ENCODE measurements around the gene ITFG1.

The ITFG1 gene

DNA sequence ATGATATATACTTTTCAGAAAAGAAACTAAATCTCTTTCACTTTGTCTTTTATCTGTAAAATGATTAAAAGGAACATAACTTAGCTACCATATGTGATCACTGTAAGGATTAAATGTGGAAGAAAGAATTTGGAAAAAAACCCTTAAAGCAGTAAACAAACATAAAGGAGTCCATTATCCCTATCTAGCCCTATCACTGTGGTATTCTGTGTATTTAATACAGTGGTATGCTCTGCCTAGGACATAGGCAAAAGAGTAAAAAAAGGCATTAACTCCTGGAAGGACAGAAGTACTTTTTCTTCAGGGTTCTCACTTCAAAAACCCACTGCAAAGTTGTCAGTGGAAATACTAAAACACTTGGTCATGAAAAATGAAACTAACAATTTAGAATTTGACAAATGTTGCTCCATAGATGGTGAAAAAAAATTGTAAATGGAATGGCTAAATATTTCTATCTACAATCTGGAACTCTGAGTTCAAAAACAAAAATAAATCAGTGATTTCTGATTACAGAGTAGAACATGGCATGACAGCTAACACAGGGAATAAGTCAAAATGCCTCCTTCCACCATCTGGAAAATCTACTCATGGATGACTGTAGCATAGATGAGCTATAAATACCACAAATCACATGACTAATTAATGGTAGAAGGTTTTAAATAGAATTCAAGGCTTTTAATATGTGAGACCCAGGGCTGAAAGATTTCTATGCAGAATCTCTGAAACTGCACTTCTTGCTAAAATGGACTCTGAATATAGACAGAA, 140.1 kb downstream of the ITFG1 start:
- H3K4me2 ChIP-seq (ENCODE audit: low read depth, low read length, poor library complexity, severe bottlenecking) = no peak overlapping the region
- H3K79me2 ChIP-seq (ENCODE audit: insufficient read depth, low read length) = no peaks in the 10 kb centered on the region
- no peaks in the 10 kb centered on the region for H3K27me3 ChIP-seq (ENCODE audit: insufficient read depth, low read length, poor library complexity, severe bottlenecking)
- no peak overlapping the region for H2AFZ ChIP-seq (ENCODE audit: low read length)
- H3K4me1 ChIP-seq (ENCODE audit: insufficient read depth, low read length, poor library complexity, severe bottlenecking) = no peaks in the 10 kb centered on the region
- H3K36me3 ChIP-seq (ENCODE audit: insufficient read depth, low read length) = no peaks in the 10 kb centered on the region
- H3K9me3 ChIP-seq (ENCODE audit: insufficient read depth, low read depth, low read length) = no peaks in the 10 kb centered on the region
- no peak overlapping the region for H3K4me3 ChIP-seq (ENCODE audit: low read length, poor library complexity, severe bottlenecking)
- no peaks in the 10 kb centered on the region for H3F3A ChIP-seq (ENCODE audit: low read depth)
- no peaks in the 10 kb centered on the region for H4K20me1 ChIP-seq (ENCODE audit: insufficient read depth, low read length, poor library complexity, severe bottlenecking)
- TF ChIP-seq, protein P1, sequence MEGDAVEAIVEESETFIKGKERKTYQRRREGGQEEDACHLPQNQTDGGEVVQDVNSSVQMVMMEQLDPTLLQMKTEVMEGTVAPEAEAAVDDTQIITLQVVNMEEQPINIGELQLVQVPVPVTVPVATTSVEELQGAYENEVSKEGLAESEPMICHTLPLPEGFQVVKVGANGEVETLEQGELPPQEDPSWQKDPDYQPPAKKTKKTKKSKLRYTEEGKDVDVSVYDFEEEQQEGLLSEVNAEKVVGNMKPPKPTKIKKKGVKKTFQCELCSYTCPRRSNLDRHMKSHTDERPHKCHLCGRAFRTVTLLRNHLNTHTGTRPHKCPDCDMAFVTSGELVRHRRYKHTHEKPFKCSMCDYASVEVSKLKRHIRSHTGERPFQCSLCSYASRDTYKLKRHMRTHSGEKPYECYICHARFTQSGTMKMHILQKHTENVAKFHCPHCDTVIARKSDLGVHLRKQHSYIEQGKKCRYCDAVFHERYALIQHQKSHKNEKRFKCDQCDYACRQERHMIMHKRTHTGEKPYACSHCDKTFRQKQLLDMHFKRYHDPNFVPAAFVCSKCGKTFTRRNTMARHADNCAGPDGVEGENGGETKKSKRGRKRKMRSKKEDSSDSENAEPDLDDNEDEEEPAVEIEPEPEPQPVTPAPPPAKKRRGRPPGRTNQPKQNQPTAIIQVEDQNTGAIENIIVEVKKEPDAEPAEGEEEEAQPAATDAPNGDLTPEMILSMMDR (conservative IDR thresholded peaks at IDR 0.05; ENCODE audit: low read length) = no peak
- TF ChIP-seq EZH2phosphoT487 (IDR thresholded peaks at IDR 0.05; ENCODE audit: borderline replicate concordance) = no peak
- H3K9me2 ChIP-seq (replicated peaks; ENCODE audit: low read depth, low read length) = no peaks in the 10 kb centered on the region
- H3K9ac ChIP-seq (ENCODE audit: low read depth, low read length, poor library complexity, severe bottlenecking) = no peak overlapping the region

DNA sequence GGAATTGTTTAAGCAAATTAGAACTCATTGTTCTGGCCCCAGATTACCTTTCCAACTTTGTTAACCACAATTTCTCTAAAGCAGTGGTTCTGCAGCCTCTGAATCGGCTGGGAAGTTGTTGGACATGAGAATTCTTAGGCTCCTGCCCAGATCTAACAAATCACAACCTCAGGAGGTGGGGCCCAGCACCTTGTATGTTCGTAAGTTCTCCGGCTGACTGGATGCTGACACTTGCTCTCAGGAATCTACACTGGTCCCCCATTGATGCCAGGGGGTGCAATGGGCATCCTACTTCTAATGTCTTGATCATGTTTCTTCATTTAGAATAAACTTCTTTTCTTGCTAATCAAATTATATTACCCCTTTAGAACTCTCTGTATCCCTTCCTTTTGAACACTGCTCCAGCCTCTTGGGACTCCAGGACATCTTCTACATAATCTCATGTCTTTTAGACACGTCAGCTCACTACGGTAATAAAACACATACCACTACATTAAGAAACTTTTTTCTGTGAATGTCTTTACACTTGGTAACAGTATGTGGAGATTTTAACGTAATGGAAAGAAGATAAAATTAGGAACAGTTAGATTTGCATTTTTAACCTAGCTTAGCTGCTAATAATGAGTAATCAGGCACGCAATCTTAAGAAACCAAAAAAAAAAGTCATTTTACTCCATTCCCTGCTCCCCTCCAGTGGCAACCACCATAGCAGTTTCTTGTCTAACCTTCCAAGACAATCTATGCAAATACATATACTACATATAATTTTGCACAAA, 143.2 kb downstream of the ITFG1 start:
- H3K9me2 ChIP-seq (replicated peaks; ENCODE audit: low read depth, low read length) = no peaks in the 10 kb centered on the region
- peaks cover 6% of the 10 kb centered on the region; the same call in 1 of the 2 replicates for H3K36me3 ChIP-seq (ENCODE audit: insufficient read depth, low read length)
- no peaks in the 10 kb centered on the region for H3K4me1 ChIP-seq (ENCODE audit: insufficient read depth, low read length, poor library complexity, severe bottlenecking)
- H3K9ac ChIP-seq (ENCODE audit: low read depth, low read length, poor library complexity, severe bottlenecking) = no peak overlapping the region
- no peak overlapping the region for H3K4me3 ChIP-seq (ENCODE audit: low read length, poor library complexity, severe bottlenecking)
- H3K27me3 ChIP-seq (ENCODE audit: insufficient read depth, low read length, poor library complexity, severe bottlenecking) = no peaks in the 10 kb centered on the region
- TF ChIP-seq, protein P1 (conservative IDR thresholded peaks at IDR 0.05; ENCODE audit: low read length) = no peak
- no peak for TF ChIP-seq EZH2phosphoT487 (IDR thresholded peaks at IDR 0.05; ENCODE audit: borderline replicate concordance)
- no peaks in the 10 kb centered on the region for H4K20me1 ChIP-seq (ENCODE audit: insufficient read depth, low read length, poor library complexity, severe bottlenecking)
- H3K9me3 ChIP-seq (ENCODE audit: insufficient read depth, low read depth, low read length) = no peaks in the 10 kb centered on the region
- no peaks in the 10 kb centered on the region for H3F3A ChIP-seq (ENCODE audit: low read depth)
- no peak overlapping the region for H2AFZ ChIP-seq (ENCODE audit: low read length)
- no peaks in the 10 kb centered on the region for H3K79me2 ChIP-seq (ENCODE audit: insufficient read depth, low read length)
- H3K4me2 ChIP-seq (ENCODE audit: low read depth, low read length, poor library complexity, severe bottlenecking) = no peak overlapping the region

DNA sequence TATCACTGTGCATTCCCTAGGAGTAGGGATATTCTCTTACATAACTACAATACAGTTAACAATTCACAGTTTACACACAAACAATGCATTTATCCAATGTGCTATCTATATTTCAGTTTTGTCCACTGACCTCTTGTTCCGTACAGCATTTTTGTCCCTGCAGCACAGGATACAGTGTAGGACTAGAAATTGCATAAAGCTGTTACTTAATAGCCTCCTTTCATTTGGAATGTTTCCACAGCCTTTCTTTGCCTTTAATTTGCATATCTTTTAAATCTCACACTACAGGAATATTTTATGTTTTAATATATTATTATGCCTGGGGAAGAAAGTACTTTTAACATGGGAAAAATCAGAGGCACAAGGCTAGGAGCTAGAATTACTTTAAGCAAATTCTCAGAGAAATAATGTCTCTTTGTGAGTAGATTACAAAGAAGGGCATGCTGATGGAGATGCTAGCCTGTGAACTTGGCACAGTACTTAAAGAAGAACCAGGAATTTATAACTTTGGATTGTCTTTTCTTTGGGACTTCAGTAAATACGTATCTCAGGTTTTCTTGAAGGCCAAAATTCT, 144.3 kb downstream of the ITFG1 start:
- H3K9ac ChIP-seq (ENCODE audit: low read depth, low read length, poor library complexity, severe bottlenecking) = no peak overlapping the region
- H3K4me2 ChIP-seq (ENCODE audit: low read depth, low read length, poor library complexity, severe bottlenecking) = no peak overlapping the region
- H4K20me1 ChIP-seq (ENCODE audit: insufficient read depth, low read length, poor library complexity, severe bottlenecking) = no peaks in the 10 kb centered on the region
- no peaks in the 10 kb centered on the region for H3K27me3 ChIP-seq (ENCODE audit: insufficient read depth, low read length, poor library complexity, severe bottlenecking)
- H3K4me1 ChIP-seq (ENCODE audit: insufficient read depth, low read length, poor library complexity, severe bottlenecking) = no peaks in the 10 kb centered on the region
- H2AFZ ChIP-seq (ENCODE audit: low read length) = no peak overlapping the region
- H3K4me3 ChIP-seq (ENCODE audit: low read length, poor library complexity, severe bottlenecking) = no peak overlapping the region
- no peaks in the 10 kb centered on the region for H3K79me2 ChIP-seq (ENCODE audit: insufficient read depth, low read length)
- no peak for TF ChIP-seq EZH2phosphoT487 (IDR thresholded peaks at IDR 0.05; ENCODE audit: borderline replicate concordance)
- TF ChIP-seq, protein P1 (conservative IDR thresholded peaks at IDR 0.05; ENCODE audit: low read length) = no peak
- no peaks in the 10 kb centered on the region for H3F3A ChIP-seq (ENCODE audit: low read depth)
- no peaks in the 10 kb centered on the region for H3K9me2 ChIP-seq (replicated peaks; ENCODE audit: low read depth, low read length)
- no peaks in the 10 kb centered on the region for H3K9me3 ChIP-seq (ENCODE audit: insufficient read depth, low read depth, low read length)
- H3K36me3 ChIP-seq (ENCODE audit: insufficient read depth, low read length) = peaks cover 6% of the 10 kb centered on the region; the same call in 1 of the 2 replicates

Measured in Loucy (cell line).